Adrenal gland (tissue), 5 donors: ENCODE measurements around the gene TMEM18.

Source experiments
- POLR2A ChIP-seq, 2 donors: fragments of 450-650 bp; IDR thresholded peaks; one replicate each; pipeline ENCODE4 v1.6.1; 2017; ENCODE audit warnings: antibody characterized with exemption in 2 of 2, mild to moderate bottlenecking in 2 of 2, moderate library complexity in 1 of 2
- TF ChIP-seq, protein P1 (sequence below), 6 experiments: fragments of 450-650 bp in 4 of 6; fragments of 200-600 bp in 2 of 6; sonication (generic) in 1 of 6; IDR thresholded peaks; 1 replicate in 5 of 6; 2 replicates in 1 of 6; pipeline versions ENCODE4 v1.5.1 to v1.8.0; 2016 to 2021; ENCODE audit warnings: antibody characterized with exemption in 6 of 6, mild to moderate bottlenecking in 2 of 6, moderate library complexity in 1 of 6
- donor health status: DM: no; HTN: no; CAD: no.

DNA sequence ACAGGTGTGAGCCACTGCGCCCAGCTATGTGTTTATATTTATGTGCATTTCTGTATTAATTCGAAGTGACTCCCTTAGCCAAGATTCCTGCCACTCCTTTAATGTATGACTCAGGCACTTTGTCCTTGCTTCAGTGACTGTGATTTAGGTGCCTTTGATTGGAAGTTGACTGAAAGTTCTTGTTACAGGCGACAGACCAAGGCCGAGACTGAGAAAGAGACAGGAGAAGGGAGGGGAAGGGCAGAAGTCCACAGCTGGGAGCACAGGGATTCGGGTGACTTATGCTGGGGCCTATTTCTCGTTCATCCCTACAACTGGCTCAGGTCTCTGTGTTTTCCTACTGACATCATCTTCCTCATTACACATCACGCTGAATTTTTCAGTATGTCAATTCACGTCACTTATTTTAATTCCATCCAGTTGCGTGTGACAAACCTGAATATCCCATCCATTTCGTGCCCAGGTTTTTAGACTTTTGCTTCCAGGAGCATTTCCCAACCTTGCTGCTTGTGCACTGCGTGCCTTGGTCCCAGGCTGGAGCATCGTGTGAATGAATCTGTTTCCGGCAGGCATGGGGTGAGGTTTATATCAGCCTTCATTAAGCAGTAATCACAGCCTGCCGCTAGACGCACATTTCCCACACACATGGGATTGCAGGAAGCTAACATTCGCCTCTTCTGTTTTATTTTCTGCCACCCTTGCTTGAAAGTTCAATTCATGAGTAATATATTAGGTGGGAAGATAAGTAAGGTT, 42.4 kb downstream of the TMEM18 start:
- TF ChIP-seq POLR2A (IDR thresholded peaks at IDR 0.05) = no peak
- TF ChIP-seq, protein P1, sequence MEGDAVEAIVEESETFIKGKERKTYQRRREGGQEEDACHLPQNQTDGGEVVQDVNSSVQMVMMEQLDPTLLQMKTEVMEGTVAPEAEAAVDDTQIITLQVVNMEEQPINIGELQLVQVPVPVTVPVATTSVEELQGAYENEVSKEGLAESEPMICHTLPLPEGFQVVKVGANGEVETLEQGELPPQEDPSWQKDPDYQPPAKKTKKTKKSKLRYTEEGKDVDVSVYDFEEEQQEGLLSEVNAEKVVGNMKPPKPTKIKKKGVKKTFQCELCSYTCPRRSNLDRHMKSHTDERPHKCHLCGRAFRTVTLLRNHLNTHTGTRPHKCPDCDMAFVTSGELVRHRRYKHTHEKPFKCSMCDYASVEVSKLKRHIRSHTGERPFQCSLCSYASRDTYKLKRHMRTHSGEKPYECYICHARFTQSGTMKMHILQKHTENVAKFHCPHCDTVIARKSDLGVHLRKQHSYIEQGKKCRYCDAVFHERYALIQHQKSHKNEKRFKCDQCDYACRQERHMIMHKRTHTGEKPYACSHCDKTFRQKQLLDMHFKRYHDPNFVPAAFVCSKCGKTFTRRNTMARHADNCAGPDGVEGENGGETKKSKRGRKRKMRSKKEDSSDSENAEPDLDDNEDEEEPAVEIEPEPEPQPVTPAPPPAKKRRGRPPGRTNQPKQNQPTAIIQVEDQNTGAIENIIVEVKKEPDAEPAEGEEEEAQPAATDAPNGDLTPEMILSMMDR (IDR thresholded peaks at IDR 0.05) = no peak
